GM19452 (cell line): Measurements from ENCODE around the gene CENPM.

Experiments used
- ATAC-seq: cut with Tn5 transposase; IDR thresholded peaks from one replicate; pipeline ENCODE4 v1.9.1; 2021; ENCODE audit not compliant: unreplicated experiment

CENPM gene, protein sequence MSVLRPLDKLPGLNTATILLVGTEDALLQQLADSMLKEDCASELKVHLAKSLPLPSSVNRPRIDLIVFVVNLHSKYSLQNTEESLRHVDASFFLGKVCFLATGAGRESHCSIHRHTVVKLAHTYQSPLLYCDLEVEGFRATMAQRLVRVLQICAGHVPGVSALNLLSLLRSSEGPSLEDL

DNA sequence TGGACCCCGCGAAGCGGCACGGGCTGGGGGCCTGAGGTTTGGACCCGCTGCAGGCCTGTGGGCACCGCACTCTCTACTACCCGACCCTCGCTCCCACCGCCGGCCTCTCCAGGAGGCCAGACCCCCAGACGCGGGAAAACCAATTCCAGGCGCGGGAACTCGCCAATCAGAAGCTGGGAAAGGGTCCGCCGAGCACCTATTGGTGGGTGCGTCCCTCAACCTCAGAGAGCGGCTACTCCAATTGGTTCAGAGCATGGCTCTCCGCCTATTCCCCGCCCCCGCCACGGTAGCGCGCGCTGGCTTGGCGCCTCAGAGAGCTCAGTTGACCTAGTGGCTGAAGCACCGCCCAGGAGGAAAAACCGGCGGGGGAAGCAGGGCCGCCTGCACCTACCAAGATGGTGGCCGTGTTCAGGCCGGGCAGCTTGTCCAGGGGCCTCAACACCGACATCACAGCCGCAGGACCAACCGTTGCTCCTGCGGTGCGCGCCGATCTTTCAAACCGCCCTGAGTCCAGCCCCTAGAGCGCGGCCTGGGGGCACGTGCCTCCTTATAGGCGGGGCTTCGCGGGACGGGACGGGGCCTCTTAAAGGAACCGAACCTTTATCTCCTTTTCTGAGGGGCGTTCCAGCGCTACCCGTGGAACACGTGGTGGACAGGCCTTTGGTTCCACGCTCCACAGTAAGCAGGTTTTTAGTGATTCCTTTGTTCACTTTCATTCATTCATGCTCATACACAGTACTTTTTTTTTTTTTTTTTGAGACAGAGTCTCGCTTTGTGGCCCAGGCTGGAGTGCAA lies at the start of gene CENPM:
TSS of gene CENPM (minus strand) at position 524 of the 795 bp plus-strand sequence. CDS start at position 448, 76 bp downstream.
- peak; percentile 80 for ATAC-seq

GRCh38 chr22:41995211-41995610 lies 48.3 kb upstream of the CENPM start:
- no peak for ATAC-seq

GRCh38 chr22:41992496-41992895 lies 45.5 kb upstream of the CENPM start:
- ATAC-seq: no peak

DNA sequence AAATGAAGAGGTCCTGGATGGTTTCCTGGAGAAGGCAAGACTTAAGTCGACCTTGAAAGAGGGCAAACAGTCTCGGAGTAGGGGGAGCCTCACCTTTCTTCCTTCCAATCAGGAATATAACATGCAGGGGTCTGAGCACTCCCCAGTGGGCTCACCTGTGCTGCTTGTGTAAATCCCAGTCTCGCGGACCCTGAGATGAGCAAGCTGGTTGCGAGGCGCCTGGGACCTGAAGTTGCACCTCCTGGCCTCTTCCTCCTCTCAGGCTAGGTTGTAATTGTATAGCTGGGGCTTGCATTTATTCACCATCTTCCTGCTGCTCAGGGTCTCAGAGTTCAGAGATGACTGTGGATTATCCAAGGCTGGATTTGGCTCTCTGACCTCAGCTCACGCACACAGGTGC lies 44.2 kb upstream of the CENPM start:
- ATAC-seq: no peak

DNA sequence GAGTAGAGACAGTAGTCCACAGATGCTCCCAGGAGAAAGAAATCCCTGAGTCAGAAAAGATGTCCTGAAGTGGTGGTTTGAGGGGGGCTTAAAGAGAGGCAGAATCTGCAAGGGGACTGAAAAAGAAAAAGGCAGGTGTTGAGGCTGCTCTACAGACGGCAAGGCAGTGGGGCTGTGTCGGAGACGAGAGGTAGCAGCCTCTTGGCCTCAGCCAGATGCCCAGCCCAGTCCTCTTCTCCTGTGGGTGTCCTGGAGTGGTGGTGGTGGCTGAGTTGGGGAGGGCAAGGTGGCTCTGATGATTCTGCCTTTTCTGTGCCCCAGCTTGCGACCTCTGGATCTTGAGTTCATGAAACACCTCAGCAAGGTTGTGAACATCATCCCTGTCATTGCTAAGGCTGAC lies 42.3 kb upstream of the CENPM start:
- no peak for ATAC-seq

DNA sequence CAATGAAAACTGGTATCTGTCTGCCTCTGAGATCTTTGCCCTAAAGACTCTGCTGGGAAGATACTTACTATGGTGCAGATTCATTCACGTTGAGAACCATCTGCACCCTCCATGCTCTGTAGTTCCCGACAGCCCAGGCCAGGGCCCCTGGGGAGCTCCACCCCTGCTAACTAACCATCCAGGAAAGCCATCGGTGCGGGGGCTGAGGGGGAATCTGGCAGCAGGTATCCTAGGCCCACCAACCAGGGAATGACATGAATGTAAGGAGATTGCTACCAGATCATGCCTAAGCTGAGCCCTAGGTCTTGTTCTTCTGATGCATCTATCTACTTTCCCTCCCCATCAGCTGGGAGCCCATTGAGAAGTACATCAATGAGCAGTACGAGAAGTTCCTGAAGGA lies 40.3 kb upstream of the CENPM start:
- ATAC-seq: no peak

DNA sequence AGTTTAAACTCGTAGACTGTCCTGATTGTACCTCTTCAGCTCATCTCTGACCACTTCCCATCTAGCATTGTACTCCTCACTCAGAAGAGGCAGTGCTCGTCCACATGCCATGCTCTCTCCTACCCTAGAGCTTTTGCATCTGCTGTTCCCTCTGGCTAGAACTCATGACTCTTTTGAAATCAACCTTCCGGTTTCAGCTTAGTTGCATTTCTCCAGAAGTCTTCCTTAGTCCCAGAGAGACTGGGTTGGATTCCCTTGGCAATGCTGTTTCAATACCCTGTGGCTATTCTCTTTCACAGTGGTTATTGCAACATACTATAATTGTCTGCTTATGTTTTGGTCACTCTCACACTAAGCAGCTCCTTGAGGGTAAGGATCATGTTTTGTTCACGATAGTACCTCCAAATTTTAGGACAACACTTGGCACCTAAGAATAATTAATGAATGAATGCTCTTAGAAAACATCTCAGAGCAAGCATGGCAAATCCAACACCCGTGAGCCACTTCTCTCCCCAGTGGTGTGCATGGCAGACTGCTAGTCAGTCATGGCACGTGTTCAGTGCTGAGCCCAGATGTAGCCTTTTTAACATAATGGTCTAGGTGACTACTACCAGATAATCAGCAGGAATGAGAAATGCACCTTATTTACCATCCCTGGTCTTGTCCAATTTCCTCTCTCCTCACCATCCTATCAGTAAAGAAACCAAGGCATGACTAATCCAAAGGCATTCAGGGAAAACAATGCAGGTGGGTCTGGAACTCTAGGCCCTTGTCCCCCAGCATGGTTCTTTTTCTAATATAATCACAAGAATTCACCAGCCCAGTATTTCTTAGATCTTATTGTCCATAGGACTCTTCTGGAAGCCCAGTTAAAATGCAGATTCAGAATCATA lies 36.8 kb upstream of the CENPM start:
- ATAC-seq: no peak

GRCh38 chr22:41982865-41983264 lies 35.9 kb upstream of the CENPM start:
- no peak for ATAC-seq

DNA sequence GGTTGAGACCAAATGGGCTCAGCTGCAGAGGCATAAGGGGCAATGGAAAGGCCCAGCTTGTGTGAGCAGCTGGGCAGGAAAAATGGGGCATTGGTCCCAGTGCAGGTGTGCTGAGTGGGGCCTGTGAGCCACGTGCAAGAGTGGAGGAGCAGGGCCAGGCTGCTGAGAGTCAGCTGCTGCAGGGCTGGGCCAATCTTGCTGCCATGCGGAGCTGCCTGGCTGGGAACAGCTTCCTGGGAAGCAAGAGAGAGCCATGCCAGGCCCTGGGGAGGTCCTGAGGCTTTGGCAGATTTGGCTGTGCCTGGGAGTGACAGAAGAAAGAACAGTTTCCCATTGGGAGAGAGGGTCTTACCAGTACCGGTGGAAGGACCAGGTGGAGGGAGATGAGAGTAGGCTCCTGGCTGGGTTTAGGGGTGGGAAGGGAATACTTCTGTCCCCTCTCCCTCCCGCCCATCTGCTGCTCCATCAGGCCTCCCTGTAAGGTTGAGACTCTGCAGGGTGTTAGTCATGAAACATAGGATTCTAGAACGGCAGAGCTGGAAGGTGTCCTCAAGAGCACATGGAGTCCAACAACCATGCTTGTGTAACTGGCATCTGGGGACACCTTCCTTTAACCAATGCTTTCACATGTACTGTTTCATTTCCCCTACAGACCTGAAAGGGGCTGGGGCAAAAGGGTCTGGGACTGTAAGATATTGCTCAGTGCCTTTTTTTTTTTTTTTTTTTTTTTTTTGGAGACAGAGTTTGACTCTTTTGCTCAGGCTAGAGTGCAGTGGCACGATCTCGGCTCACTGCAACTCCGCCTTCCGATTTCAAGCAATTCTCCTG lies 32.7 kb upstream of the CENPM start:
- ATAC-seq: no peak

DNA sequence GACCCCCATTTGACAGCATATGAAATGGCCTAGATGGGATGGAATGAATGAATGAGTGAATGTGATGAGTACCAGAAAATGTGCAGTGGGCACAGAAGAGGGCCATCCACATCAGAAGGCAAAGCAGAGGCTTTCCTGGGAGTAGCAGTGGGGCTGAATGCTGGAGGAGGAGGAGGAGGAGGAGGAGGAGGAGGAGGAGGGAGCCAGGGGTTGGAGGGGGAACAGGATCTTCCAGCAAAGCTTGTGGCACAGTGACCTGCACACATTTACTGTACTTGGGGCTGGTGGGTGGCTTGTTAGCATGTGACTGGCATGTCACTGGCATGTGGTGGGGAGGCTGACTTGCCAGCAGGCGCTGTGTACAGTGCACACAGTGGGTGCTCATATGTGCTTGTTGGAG lies 31.8 kb upstream of the CENPM start:
- no peak for ATAC-seq

GRCh38 chr22:41976961-41977566 lies 30.1 kb upstream of the CENPM start:
- no peak for ATAC-seq

DNA sequence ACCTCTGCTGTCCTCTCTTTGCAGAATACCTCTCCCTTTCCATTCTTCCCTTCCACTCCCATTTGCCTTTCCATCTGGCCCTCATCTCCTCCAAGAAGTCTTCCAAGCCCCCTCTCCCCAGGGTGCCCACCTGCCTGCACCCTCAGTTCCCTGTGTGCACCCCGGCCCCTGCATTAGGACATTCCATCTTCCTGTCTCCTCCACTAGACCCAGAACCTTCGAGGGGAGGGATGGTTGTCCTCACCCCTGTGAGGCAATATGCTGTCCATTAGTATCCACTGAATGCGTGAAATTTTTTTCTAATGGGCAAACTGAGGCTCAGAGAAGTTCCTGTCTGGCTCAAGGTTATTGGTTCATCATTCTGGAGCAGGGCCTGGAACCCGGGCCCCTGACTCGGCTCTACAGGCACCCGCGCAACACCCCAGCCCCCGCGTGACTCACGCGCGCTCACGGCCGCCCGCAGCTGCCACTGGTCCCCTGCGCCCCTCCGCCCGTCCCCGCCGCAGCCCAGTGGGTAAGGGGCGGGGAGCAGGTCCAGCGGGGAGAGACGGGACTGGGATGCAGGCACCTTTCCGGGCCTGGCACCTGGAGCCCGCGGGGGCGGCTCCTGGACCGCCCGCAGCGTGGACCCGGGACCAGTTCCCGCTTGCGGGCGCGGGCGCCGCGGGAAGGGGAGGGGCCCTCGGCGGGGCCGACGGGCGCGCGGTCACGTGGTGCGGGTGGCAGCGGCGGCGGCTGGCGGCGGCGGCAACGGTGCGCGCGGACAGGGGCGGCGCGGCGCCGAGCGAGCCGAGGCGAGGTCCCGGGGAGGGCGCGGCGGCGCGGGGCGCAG lies 29.3 kb upstream of the CENPM start:
- no peak for ATAC-seq

- ATAC-seq: no peak
Measured at GRCh38 chr22:41975299-41976069, 28.5 kb upstream of the CENPM start.

DNA sequence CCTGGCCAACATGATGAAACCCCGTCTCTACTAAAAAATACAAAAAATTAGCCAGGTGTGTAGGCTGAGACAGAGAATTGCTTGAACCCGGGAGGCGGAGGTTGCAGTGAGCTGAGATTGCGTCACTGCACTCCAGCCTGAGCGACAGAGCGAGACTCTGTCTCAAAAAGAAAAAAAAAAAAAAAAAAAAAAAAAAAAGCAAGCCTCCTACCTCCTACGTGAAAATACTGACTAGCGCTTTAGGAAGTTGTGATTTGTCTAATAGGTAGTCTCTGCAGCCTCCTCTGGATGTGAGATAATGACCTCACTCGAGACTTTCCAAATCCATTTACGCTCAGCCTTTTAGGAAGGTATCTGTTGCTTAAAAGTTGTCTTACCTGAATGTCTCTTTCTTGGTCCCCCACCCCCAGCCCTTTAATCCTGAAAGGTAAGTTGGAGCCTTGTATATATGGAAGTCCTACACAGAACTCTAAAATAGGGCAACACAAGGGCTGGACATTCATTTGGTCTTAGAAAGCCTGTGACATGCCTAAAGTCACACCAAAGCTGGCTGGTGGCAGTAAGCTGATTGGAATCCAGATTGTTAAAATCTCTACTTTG lies 27.8 kb upstream of the CENPM start:
- no peak for ATAC-seq

- ATAC-seq: no peak
Measured at GRCh38 chr22:41971431-41971830, 24.5 kb upstream of the CENPM start.

- no peak for ATAC-seq
Measured at GRCh38 chr22:41970601-41971000, 23.6 kb upstream of the CENPM start.

DNA sequence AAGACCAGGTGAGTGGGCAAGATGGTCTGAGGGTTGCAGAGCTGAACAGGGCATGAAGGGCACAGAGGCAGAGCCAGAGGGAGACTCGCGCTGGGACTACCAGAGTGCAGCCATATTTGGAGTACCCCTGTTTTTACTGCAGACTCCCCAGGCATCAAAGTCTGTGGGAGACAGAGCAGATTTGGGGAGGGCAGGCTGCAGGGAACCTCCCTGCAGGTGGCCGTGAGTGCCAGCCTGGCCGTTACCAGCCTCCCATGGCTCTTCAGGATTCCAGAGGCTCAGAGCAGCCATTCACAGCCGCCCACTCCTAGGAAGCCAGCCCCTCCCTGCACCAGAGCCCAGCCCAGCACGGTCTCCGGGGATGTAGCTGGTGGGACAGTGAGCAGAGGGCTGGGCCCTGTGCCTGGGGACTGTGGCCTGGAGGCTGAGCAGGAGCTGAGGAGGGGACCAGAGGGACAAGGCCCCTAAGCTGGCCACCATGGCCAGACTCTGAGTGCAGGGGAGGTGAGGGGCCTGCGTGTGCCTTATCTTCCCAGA lies 22.2 kb upstream of the CENPM start, which contains the start of gene SEPTIN3:
TSS of gene SEPTIN3 (plus strand) at position 334 of the 537 bp plus-strand sequence. CDS start 2,050 bp downstream, outside the sequence.
- no peak for ATAC-seq

GRCh38 chr22:41968601-41969000 lies 21.6 kb upstream of the CENPM start:
- no peak for ATAC-seq
